Neural progenitor cell (in vitro differentiated cells): ENCODE measurements around the gene ARFRP1. TPM values are rescaled to one million over a fixed set of nuclear protein-coding genes. Genes with fewer than 3 reads are reported as not detected.

Experiments
- DNase-seq: peaks from one replicate; pipeline ENCODE4 v3.0.0-alpha.2; 2016; ENCODE audit warnings: low spot score
- H2AFZ ChIP-seq: fragments of 200-600 bp; sonication (generic); replicated peaks from 2 replicates; pipeline ENCODE4 v1.6.1; 2016; ENCODE audit warnings: antibody characterized with exemption
- H3F3A ChIP-seq: fragments of 200-600 bp; sonication (generic); 2 replicates; pipeline ENCODE4 v1.6.1; 2016; ENCODE audit warnings: antibody characterized with exemption, low read depth
- H3K27ac ChIP-seq: fragments of 200-600 bp; sonication (generic); 2 replicates; pipeline ENCODE4 v1.5.1; 2016; ENCODE audit warnings: mild to moderate bottlenecking
- H3K27me3 ChIP-seq: fragments of 200-600 bp; sonication (generic); 2 replicates; pipeline ENCODE4 v1.6.1; 2016; ENCODE audit warnings: mild to moderate bottlenecking, moderate library complexity
- H3K36me3 ChIP-seq: fragments of 200-600 bp; sonication (generic); 2 replicates; pipeline ENCODE4 v1.5.1; 2016
- H3K4me1 ChIP-seq: fragments of 200-600 bp; sonication (generic); 2 replicates; pipeline ENCODE4 v1.6.1; 2016; ENCODE audit warnings: mixed run types
- H3K4me2 ChIP-seq: fragments of 200-600 bp; sonication (generic); 2 replicates; pipeline ENCODE4 v1.6.1; 2016
- H3K4me3 ChIP-seq: fragments of 200-600 bp; sonication (generic); 2 replicates; pipeline ENCODE4 v1.5.1; 2016
- H3K79me2 ChIP-seq: fragments of 200-600 bp; sonication (generic); 2 replicates; pipeline ENCODE4 v1.6.1; 2016; ENCODE audit warnings: low read depth
- H3K9ac ChIP-seq: fragments of 200-600 bp; sonication (generic); 2 replicates; pipeline ENCODE4 v1.6.1; 2016
- H3K9me3 ChIP-seq: fragments of 200-600 bp; sonication (generic); 2 replicates; pipeline ENCODE4 v1.5.1; 2016; ENCODE audit warnings: low read depth
- H4K20me1 ChIP-seq: fragments of 200-600 bp; sonication (generic); 2 replicates; pipeline ENCODE4 v1.6.1; 2016; ENCODE audit warnings: low read depth
- H3K27ac Mint-ChIP-seq: 3 replicates; pipeline ENCODE4 v1.8.0; 2021; ENCODE audit warnings: mixed read lengths
- H3K27me3 Mint-ChIP-seq: 2 replicates; pipeline ENCODE4 v1.8.0; 2022; ENCODE audit warnings: low read depth, mild to moderate bottlenecking, inconsistent platforms, moderate library complexity, mixed read lengths; ENCODE audit not compliant: insufficient read depth
- H3K36me3 Mint-ChIP-seq: 3 replicates; pipeline ENCODE4 v1.8.0; 2021; ENCODE audit warnings: mixed read lengths
- H3K4me1 Mint-ChIP-seq: 3 replicates; pipeline ENCODE4 v1.8.0; 2021; ENCODE audit warnings: mixed read lengths
- H3K4me3 Mint-ChIP-seq: 3 replicates; pipeline ENCODE4 v1.8.0; 2021; ENCODE audit warnings: mild to moderate bottlenecking, moderate library complexity, mixed read lengths
- H3K9me3 Mint-ChIP-seq: 3 replicates; pipeline ENCODE4 v1.8.0; 2020; ENCODE audit warnings: mixed read lengths
- CTCF ChIP-seq: fragments of 200-600 bp; sonication (generic); IDR thresholded peaks from 2 replicates; pipeline ENCODE4 v1.5.1; 2017; ENCODE audit warnings: antibody characterized with exemption, mild to moderate bottlenecking
- EZH2 ChIP-seq: fragments of 200-600 bp; sonication (generic); IDR thresholded peaks from 2 replicates; pipeline ENCODE4 v1.6.1; 2017; ENCODE audit warnings: antibody characterized with exemption, mild to moderate bottlenecking, moderate library complexity
- EZH2phosphoT487 ChIP-seq: fragments of 200-600 bp; sonication (generic); IDR thresholded peaks from 2 replicates; pipeline ENCODE4 v1.6.1; 2017; ENCODE audit warnings: antibody characterized with exemption
- total RNA-seq: library from RNA; depleted of rRNA; stranded (reverse); fragments of >200 nt; gene quantifications from 2 replicates; pipeline ENCODE4 v1.2.3, GENCODE V29; 2015; ENCODE audit warnings: low replicate concordance

ARFRP1 gene
- total RNA-seq, 1 donor from 2014 or later = 18.3 TPM

DNA sequence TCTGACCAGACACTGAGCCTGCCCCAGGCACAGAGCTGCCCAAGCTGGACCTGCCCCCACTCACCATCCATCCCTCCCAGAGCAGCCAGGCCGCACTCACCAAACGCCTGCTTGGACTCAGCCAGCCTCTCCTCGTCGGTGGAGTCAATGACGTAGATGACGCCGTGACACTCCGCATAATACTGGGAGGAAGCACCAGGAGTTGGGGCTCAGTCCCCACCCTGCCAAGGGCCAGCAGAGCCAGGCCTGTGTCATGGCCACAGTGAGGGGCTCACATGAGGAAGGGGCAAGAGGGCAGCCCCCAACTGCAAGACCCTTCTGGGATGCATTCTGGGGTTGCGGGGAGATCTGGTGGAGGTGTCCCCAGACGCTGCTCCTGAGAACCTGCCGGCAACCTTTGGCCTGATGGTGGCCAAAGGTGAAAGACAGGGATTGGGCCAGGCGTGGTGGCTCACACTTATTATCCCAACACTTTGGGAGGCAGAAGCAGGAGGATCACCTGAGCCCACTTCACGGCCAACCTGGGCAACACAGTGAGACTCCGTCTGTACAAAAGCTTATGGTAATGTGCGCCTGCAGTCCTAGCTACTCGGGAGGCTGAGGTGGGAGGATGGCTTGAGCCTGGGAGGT is 5.6 kb downstream of the ARFRP1 start:
- Mint-ChIP-seq H3K4me1 (peaks cover 8% of the 10 kb centered on the region), H3K9me3 (no peaks in the 10 kb centered on the region), H3K27me3 (peaks cover 9% of the 10 kb centered on the region), H3K27ac (no peak overlapping the region), H3K36me3 (peaks cover 10% of the 10 kb centered on the region), H3K4me3 (no peak overlapping the region)
- no peak overlapping the region for H3K4me3 ChIP-seq
- H2AFZ ChIP-seq = no peak overlapping the region
- no peaks in the 10 kb centered on the region for H3K9me3 ChIP-seq
- no peaks in the 10 kb centered on the region for H3K27me3 ChIP-seq
- TF ChIP-seq EZH2 = no peak
- H3K9ac ChIP-seq = no peak overlapping the region
- H3K36me3 ChIP-seq = no peaks in the 10 kb centered on the region
- H4K20me1 ChIP-seq = peaks cover 9% of the 10 kb centered on the region
- no peaks in the 10 kb centered on the region for H3F3A ChIP-seq
- no peak overlapping the region for H3K4me2 ChIP-seq
- no peak for DNase-seq
- peaks cover 3% of the 10 kb centered on the region for H3K4me1 ChIP-seq
- H3K27ac ChIP-seq = no peak overlapping the region
- peaks cover 17% of the 10 kb centered on the region for H3K79me2 ChIP-seq

DNA sequence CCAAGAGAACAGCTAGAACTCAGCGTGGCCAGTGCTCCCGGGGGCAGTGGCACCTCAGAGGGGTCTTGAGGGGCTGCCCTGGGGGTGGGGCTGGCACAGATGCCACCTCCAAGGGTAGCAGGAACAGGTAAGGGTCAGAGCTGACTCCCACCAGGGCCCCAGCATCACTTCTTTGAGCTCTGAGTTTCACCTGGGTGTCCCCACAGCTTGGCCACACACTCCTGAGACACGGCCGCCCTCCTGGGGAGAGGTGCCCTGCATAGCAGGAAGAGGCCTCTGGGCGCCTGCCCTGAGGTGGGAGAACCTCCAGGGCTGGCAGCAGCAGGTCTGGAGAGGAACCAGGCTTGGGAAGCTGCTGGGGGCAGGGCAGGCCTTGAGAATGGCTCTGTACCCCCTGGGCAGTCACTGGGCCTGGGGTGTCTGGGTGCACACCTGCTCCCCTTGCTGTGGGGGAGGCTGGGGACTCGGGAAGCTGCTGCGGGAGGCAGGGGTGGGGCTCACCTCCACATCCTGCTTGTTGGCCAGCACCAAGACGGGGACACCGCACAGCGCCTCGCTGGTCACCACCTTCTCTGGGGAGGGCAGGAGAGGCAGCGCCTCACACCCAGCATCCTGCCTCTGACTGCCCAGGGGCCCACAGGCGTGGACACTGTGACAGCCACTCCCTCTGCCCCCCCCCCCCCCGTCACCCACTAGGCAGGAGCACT is 6.3 kb downstream of the ARFRP1 start:
- no peaks in the 10 kb centered on the region for H3F3A ChIP-seq
- DNase-seq = no peak
- Mint-ChIP-seq H3K4me1 (peaks cover 1% of the 10 kb centered on the region), H3K4me3 (no peak overlapping the region), H3K27me3 (peaks cover 6% of the 10 kb centered on the region), H3K36me3 (peaks cover 6% of the 10 kb centered on the region), H3K9me3 (no peaks in the 10 kb centered on the region), H3K27ac (no peak overlapping the region)
- no peak overlapping the region for H2AFZ ChIP-seq
- H3K27me3 ChIP-seq = no peaks in the 10 kb centered on the region
- no peaks in the 10 kb centered on the region for H3K9me3 ChIP-seq
- no peaks in the 10 kb centered on the region for H3K36me3 ChIP-seq
- no peak overlapping the region for H3K9ac ChIP-seq
- H3K4me3 ChIP-seq = no peak overlapping the region
- TF ChIP-seq EZH2phosphoT487 = no peak
- no peak for TF ChIP-seq CTCF
- TF ChIP-seq EZH2 = no peak
- H4K20me1 ChIP-seq = peaks cover 7% of the 10 kb centered on the region
- no peak overlapping the region for H3K4me2 ChIP-seq
- H3K27ac ChIP-seq = no peak overlapping the region
- H3K4me1 ChIP-seq = peaks cover 7% of the 10 kb centered on the region
- peaks cover 10% of the 10 kb centered on the region for H3K79me2 ChIP-seq

- no peaks in the 10 kb centered on the region for H3K9me3 ChIP-seq
- peaks cover 5% of the 10 kb centered on the region for H3K79me2 ChIP-seq
- no peak overlapping the region for H3K9ac ChIP-seq
- H3K27me3 ChIP-seq = no peaks in the 10 kb centered on the region
- no peak for TF ChIP-seq EZH2phosphoT487
- TF ChIP-seq CTCF = no peak
- no peak for TF ChIP-seq EZH2
- no peaks in the 10 kb centered on the region for H3K36me3 ChIP-seq
- Mint-ChIP-seq H3K27ac (no peak overlapping the region), H3K4me1 (no peaks in the 10 kb centered on the region), H3K9me3 (no peaks in the 10 kb centered on the region), H3K4me3 (no peak overlapping the region), H3K27me3 (peaks cover 6% of the 10 kb centered on the region), H3K36me3 (peaks cover 5% of the 10 kb centered on the region)
- H4K20me1 ChIP-seq = peaks cover 2% of the 10 kb centered on the region
- peaks cover 10% of the 10 kb centered on the region for H3K4me1 ChIP-seq
- no peak overlapping the region for H2AFZ ChIP-seq
- no peak overlapping the region for H3K4me2 ChIP-seq
- H3F3A ChIP-seq = peaks cover 5% of the 10 kb centered on the region
- DNase-seq = no peak
- H3K27ac ChIP-seq = no peak overlapping the region
- no peak overlapping the region for H3K4me3 ChIP-seq
Measured at GRCh38 chr20:63701051-63701328, 6.8 kb downstream of the ARFRP1 start.
